ENCODE data around the gene MICALL2.
"Not testable (repeated sequence)": the region's sequence is repeated elsewhere in the genome, so short reads cannot be mapped to it uniquely, and the experiment has no call there.

MICALL2 gene

GRCh38 chr7:1447551-1448244 is 11.6 kb downstream of the MICALL2 start:
- no peak for DNase-seq (ENCODE audit: low spot score)

GRCh38 chr7:1447112-1447511 is 12.2 kb downstream of the MICALL2 start:
- DNase-seq (ENCODE audit: low spot score): no peak

DNA sequence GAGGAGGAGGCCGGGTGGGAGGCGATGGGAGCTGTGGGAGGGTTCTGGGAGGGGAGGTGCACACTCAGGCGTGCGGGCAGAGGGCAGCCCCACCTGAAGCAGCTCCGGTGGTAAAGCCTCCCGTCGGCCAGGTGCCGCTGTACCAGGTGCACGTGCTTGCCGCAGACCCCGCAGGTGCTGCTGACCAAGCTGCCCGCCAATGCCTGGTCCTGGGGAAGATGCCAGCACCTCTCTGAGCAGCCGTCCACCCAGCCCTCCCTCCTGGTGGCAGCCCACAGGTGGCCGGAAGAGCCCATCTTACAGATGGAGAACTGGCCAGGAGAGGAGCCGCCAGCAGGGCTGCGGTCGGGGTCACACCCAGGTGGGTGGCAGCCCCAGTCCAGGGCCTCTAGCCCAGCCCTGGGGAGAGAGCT is 12.6 kb downstream of the MICALL2 start:
- DNase-seq (ENCODE audit: low spot score): no peak

- not testable (repeated sequence) for DNase-seq (ENCODE audit: low spot score)
These were observed 13.2 kb downstream of the MICALL2 start for GRCh38 chr7:1446026-1446425.

- no peak for DNase-seq (ENCODE audit: low spot score)
These were observed 13.9 kb downstream of the MICALL2 start for GRCh38 chr7:1445341-1445740.

- no peak for DNase-seq (ENCODE audit: low spot score)
These were observed 14.3 kb downstream of the MICALL2 start for GRCh38 chr7:1444925-1445322.

DNA sequence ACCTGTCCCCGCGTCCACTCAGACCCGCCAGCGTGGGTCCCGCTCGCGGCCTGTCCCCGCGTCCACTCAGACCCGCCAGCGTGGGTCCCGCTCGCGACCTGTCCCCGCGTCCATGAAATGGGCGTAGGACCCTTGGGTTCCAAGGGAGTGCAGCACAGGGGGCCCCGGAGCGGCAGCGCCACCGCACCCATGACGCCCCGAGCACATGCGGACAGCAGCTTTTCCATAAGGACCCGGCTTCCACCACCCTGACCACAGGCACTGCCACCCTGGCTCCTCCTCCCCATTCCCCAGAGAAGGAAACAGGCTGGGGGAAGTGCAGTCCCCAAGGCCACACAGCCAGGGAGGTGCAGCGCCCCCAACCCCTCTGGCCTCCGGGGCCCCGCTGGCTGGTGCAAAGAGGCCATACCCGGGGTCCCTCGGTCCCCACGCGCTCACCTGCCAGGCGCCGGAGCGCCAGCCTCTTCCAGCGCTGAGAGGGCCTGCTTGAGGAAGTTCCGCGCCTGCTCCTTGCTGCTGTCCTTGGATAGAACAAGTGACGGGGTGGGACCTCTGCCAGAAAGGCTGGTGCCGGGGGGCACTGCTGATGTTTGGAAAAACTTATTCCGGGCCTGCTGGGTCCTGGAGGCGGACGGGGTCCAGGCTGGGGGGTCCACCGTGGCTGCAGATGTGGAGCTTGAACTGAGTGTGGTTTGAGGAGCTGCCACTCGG is 14.9 kb downstream of the MICALL2 start:
- DNase-seq (ENCODE audit: low spot score): no peak

- not testable (repeated sequence) for DNase-seq (ENCODE audit: low spot score)
These were observed 15.6 kb downstream of the MICALL2 start for GRCh38 chr7:1443587-1444200.

- DNase-seq (ENCODE audit: low spot score): no peak
These were observed 16.7 kb downstream of the MICALL2 start for GRCh38 chr7:1442355-1443124.

- DNase-seq (ENCODE audit: low spot score): no peak
These were observed 17.5 kb downstream of the MICALL2 start for GRCh38 chr7:1441615-1442354.

- DNase-seq (ENCODE audit: low spot score): no peak
These were observed 18.6 kb downstream of the MICALL2 start for GRCh38 chr7:1440620-1441019.

GRCh38 chr7:1439373-1440363 is 19.6 kb downstream of the MICALL2 start:
- no peak for DNase-seq (ENCODE audit: low spot score)

- no peak for DNase-seq (ENCODE audit: low spot score)
These were observed 20.4 kb downstream of the MICALL2 start for GRCh38 chr7:1438821-1439220.

GRCh38 chr7:1438208-1438607 is 21.1 kb downstream of the MICALL2 start:
- DNase-seq (ENCODE audit: low spot score): no peak

- DNase-seq (ENCODE audit: low spot score): no peak
These were observed 22.0 kb downstream of the MICALL2 start for GRCh38 chr7:1437155-1437880.

DNA sequence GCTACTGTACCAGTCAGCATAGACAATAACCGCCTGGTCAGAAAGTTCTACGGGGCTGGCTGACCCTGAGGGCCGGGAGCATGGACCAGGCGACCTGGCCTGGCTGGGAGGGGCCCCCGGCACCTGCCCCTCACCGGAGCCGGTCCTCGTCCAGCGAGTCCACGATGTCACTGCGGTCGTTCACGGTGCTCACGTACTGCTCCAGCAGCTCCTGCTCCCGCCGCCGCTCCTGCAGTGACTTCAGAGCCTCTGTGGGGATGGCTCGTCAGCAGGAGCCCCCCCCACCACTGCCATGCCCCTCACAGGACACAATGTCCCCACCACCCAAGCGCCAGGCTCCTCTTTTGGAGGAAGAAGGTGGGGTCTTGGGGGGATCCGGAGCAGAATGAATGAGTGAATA is 22.7 kb downstream of the MICALL2 start:
- DNase-seq (ENCODE audit: low spot score): no peak

DNA sequence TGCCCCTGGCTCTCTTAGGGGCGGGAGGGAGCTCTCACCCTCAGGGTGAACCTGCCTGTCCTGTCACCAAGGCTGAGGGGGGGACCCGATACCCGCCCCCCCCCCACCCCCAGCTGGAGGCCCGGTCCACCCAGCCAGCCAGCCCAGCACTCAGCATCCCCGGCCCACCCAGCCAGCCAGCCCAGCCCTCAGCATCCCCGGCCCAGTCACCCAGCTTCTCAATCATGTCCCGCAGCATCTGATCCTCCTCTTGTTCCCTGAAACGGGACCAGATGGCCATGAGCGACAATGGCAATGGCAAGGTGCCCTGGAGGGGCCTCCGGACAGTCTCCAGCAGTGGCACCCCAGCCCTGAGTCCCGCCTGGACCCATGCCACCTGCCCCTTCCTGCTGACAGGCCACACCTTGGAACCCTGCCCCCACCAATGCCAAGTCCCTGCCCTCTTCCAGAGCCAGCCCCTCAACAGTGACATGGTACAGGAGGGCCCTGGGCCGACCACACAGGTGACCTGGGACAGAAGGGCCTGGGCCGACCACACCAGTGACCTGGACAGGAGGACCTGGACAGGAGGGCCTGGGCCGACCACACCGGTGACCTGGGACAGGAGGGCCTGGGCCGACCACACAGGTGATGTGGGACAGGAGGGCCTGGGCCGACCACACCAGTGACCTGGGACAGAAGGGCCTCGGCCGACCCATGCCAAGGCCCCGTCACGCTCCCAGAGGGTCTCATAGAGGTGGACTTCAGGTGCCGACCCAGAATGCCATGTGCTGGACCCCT is 24.2 kb downstream of the MICALL2 start:
- no peak for DNase-seq (ENCODE audit: low spot score)

DNA sequence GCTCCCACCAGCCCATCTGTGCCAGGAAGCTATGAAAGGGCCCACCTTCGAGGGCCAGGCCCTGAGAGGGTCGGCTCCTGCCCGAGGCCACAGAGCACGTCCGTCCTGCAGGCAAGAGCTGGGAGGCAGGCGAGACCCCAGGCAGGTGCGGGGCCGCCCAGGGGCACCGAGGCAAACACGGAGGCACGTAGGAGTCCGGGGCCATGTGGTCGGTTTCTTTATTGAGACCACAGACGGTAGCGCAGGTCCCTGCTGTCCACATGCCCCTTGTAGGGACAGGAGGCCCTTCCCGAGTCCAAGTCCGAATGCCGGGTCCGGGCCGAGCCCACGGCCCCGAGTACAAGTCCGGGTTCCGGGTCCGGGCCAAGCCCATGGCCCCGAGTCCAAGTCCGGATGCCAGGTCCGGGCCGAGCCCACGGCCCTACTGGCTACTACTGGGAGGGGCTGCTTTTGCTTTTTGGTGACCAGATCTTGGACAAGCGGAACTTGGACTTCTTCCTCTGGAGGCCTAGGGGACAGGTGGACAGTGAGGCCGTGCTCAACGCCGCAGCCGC is 25.0 kb downstream of the MICALL2 start:
- no peak for DNase-seq (ENCODE audit: low spot score)
